ENCODE results near the gene PLCH2. TPM values are rescaled to one million over a fixed set of nuclear protein-coding genes. Genes with fewer than 3 reads are reported as not detected.

PLCH2 gene
- total and polyA plus RNA-seq, 9 of the 15 experiments (the other 6 are each of a cell fraction or from before 2014, with no cell fraction given) = 0.16 TPM; not detected in 8

DNA sequence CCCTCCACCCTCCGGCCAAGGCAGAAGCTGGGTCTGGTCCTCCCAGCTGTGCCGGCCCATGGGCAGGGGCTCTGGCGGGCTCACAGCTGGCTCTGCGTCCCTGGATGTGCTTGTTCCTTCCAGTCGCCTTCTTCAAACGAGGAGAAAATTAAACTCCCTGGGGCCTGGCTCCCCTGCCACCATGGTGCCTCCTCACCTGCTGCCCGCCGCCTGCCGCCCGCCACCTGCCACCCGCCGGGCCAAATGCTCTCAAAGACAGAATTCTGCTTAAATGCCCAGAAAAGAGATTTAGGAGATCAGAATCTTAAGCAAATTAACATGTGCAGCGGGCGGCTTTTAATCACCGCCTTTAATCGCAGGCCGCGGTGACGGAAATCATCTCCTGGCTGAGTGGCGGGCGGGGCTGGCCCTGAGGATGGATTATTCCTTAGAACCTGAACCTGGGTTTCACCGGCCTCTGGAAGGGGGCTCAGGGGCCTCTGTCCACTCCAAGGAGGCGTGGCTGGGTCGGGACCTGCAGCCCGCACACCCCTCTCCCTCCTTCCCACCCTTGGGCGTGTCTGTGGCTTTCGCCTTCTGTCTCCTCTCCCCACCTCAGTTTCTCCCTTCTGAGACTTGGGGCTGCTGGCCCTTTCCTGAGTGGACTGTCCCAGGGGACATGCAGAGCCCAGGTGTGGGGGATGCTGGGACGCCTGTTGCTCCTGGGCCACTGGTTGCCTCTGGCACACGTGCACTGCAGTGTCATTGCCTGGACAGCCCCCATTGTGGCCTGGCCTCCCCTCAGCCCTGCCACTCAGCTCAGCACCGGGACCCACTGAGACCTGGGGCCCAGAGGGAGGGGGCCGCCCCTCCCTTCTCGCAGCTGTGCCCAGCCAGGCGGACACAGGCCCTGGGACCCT is 10.5 kb upstream of the PLCH2 start:
- Histone ChIP-seq H4K20me1 (replicated peaks; ENCODE audit: control insufficient read depth, insufficient read depth, low read length) (peaks cover 47% of the 10 kb centered on the region), H2AFZ (ENCODE audit: low read depth, low read length) (no peak overlapping the region), H3K9ac (ENCODE audit: insufficient read depth in 1 of 2, low read depth in 2 of 2, low read length in 2 of 2) (no peak overlapping the region), H3K27me3 (ENCODE audit: control insufficient read depth in 2 of 2, insufficient read depth in 2 of 2, low read length in 2 of 2) (peaks cover 5 to 73% of the 10 kb centered on the region in 2 experiments; a peak in 3 of 5 replicates), H3K9me1 (ENCODE audit: control insufficient read depth, insufficient read depth, low read length) (no peaks in the 10 kb centered on the region), H3K4me3 (no peak overlapping the region), H3K4me2 (ENCODE audit: insufficient read depth, low read length) (no peak overlapping the region), H3K9me3 (replicated peaks; ENCODE audit: control insufficient read depth, insufficient read depth, low read depth, low read length) (no peaks in the 10 kb centered on the region), H3K79me2 (ENCODE audit: control insufficient read depth, insufficient read depth, low read length) (no peaks in the 10 kb centered on the region), H3K36me3 (ENCODE audit: control insufficient read depth, insufficient read depth, low read length) (no peaks in the 10 kb centered on the region), H3K4me1 (replicated peaks in 1 of 2; ENCODE audit: control insufficient read depth in 2 of 2, insufficient read depth in 2 of 2, low read length in 2 of 2) (peaks cover 0 to 54% of the 10 kb centered on the region in 2 experiments; a peak in 2 of 5 replicates), H3K27ac (ENCODE audit: extremely low read depth, low read depth, low read length) (no peak overlapping the region)
- TF ChIP-seq ZNF280B (CRISPR knock-in tag; IDR thresholded peaks at IDR 0.05) = no peak
- no TSS peak for BruUV-seq (replicated peaks)
- DNase-seq (ENCODE audit: extremely low read depth in 1 of 4, low spot score in 3 of 4) (no peak), FAIRE-seq (no peak), ATAC-seq (no peak)
- POLR2A ChIA-PET = interaction anchor here (0.6 kb wide), 1 partner anchor 35 kb away, joined by 3 read pairs; no protein-coding TSS in a partner anchor
- 2% methylated on average over 31 of the region's 33 CpGs for WGBS (ENCODE audit: insufficient coverage, low coverage, missing lambda C conversion rate)
- intact Hi-C loops (cut with micrococcal nuclease) (no loop called here), in situ Hi-C loops (cut with MboI) (no loop called here)
- CTCF ChIA-PET (ENCODE audit: low intra/inter-chr PET ratio) = no interaction called here

GRCh38 chr1:2466270-2466665 is 9.8 kb upstream of the PLCH2 start:
- DNase-seq (ENCODE audit: extremely low read depth in 1 of 4, low spot score in 3 of 4) (no peak), FAIRE-seq (no peak), ATAC-seq (no peak)
- H3K4me2 ChIP-seq (ENCODE audit: insufficient read depth, low read length) = no peak overlapping the region
- 6% methylated on average over 12 of the region's 12 CpGs for WGBS (ENCODE audit: insufficient coverage, low coverage, missing lambda C conversion rate)
- in situ Hi-C loops (cut with MboI) (no loop called here), intact Hi-C loops (cut with micrococcal nuclease) (no loop called here)
- H3K4me3 ChIP-seq = no peak overlapping the region
- no peak overlapping the region for H3K27ac ChIP-seq (ENCODE audit: extremely low read depth, low read depth, low read length)
- POLR2A ChIA-PET = no interaction called here
- H3K36me3 ChIP-seq (ENCODE audit: control insufficient read depth, insufficient read depth, low read length) = no peaks in the 10 kb centered on the region
- H3K9me3 ChIP-seq (replicated peaks; ENCODE audit: control insufficient read depth, insufficient read depth, low read depth, low read length) = no peaks in the 10 kb centered on the region
- peaks cover 0 to 54% of the 10 kb centered on the region in 2 experiments; a peak in 2 of 5 replicates for H3K4me1 ChIP-seq (replicated peaks in 1 of 2; ENCODE audit: control insufficient read depth in 2 of 2, insufficient read depth in 2 of 2, low read length in 2 of 2)
- TF ChIP-seq ZNF444 (CRISPR knock-in tag; IDR thresholded peaks at IDR 0.05) (no peak), HOMEZ (CRISPR knock-in tag; IDR thresholded peaks at IDR 0.05) (no peak)
- peaks cover 7 to 73% of the 10 kb centered on the region in 2 experiments; a peak in 3 of 5 replicates for H3K27me3 ChIP-seq (ENCODE audit: control insufficient read depth in 2 of 2, insufficient read depth in 2 of 2, low read length in 2 of 2)
- CTCF ChIA-PET (ENCODE audit: low intra/inter-chr PET ratio) = no interaction called here
- BruUV-seq (replicated peaks) = no TSS peak
- H3K9me1 ChIP-seq (ENCODE audit: control insufficient read depth, insufficient read depth, low read length) = no peaks in the 10 kb centered on the region
- no peak overlapping the region for H3K9ac ChIP-seq (ENCODE audit: insufficient read depth in 1 of 2, low read depth in 2 of 2, low read length in 2 of 2)
- peaks cover 47% of the 10 kb centered on the region for H4K20me1 ChIP-seq (replicated peaks; ENCODE audit: control insufficient read depth, insufficient read depth, low read length)
- no peak overlapping the region for H2AFZ ChIP-seq (ENCODE audit: low read depth, low read length)
- H3K79me2 ChIP-seq (ENCODE audit: control insufficient read depth, insufficient read depth, low read length) = no peaks in the 10 kb centered on the region
